Lung (tissue), 12 donors: ENCODE data around the gene METTL8. TPM values are rescaled to one million over a fixed set of nuclear protein-coding genes. Genes with fewer than 3 reads are reported as not detected.

Experiments
- ATAC-seq: fragments of 200-7000 bp; cut with Tn5 transposase; one replicate; pipeline ENCODE4 v1.9.1; 2020; ENCODE audit warnings: moderate number of reproducible peaks; ENCODE audit not compliant: insufficient read depth, low FRiP score
- DNase-seq, 3 donors: peaks; one replicate each; pipeline ENCODE4 v3.0.0-alpha.2; 2013 to 2017
- H3K27ac ChIP-seq, 2 donors: one replicate each; pipeline ENCODE4 v1.5.1; 2013; ENCODE audit warnings: mild to moderate bottlenecking in 2 of 2, moderate library complexity in 2 of 2, control low read depth in 1 of 2, inconsistent platforms in 1 of 2, low read depth in 1 of 2, low read length in 1 of 2
- H3K27me3 ChIP-seq, 3 donors: one replicate each; pipeline ENCODE4 v1.5.1; 2013; ENCODE audit warnings: low read length in 2 of 3; ENCODE audit not compliant: control insufficient read depth in 3 of 3, insufficient read depth in 3 of 3
- H3K36me3 ChIP-seq, 4 donors: one replicate each; pipeline ENCODE4 v1.5.1; 2013; ENCODE audit warnings: low read length in 4 of 4, mild to moderate bottlenecking in 1 of 4, moderate library complexity in 1 of 4; ENCODE audit not compliant: control insufficient read depth in 4 of 4, insufficient read depth in 4 of 4
- H3K4me1 ChIP-seq, 5 donors: one replicate each; pipeline ENCODE4 v1.5.1; 2013; ENCODE audit warnings: low read length in 5 of 5, mild to moderate bottlenecking in 2 of 5, moderate library complexity in 1 of 5; ENCODE audit not compliant: control insufficient read depth in 5 of 5, insufficient read depth in 5 of 5
- H3K4me3 ChIP-seq: one replicate; pipeline ENCODE4 v1.5.1; 2013; ENCODE audit warnings: mild to moderate bottlenecking, control low read depth, moderate library complexity
- H3K9ac ChIP-seq, 2 donors: one replicate each; pipeline ENCODE4 v1.5.1; 2013; ENCODE audit warnings: low read length in 2 of 2, control low read depth in 1 of 2; ENCODE audit not compliant: insufficient read depth in 1 of 2
- H3K9me3 ChIP-seq, 4 donors: one replicate each; pipeline ENCODE4 v1.5.1; 2013; ENCODE audit warnings: low read length in 3 of 4, mild to moderate bottlenecking in 1 of 4, moderate library complexity in 1 of 4; ENCODE audit not compliant: control insufficient read depth in 4 of 4, insufficient read depth in 3 of 4
- CTCF ChIP-seq: IDR thresholded peaks from 2 replicates; pipeline ENCODE4 v1.5.1; 2012; ENCODE audit warnings: mild to moderate bottlenecking; ENCODE audit errors: control extremely low read depth, extremely low read depth
- WGBS, 2 donors: extraction: QIAGEN DNeasy Blood & Tissue Kit; methylation state at CpG; one replicate each; pipeline ENCODE4 v1.1.7; 2013; 5-methylcytosine and 5-hydroxymethylcytosine counted together
- polyA plus RNA-seq, 2 donors: library from polyadenylated mRNA; stranded (reverse); fragments of 200-250 nt; gene quantifications; one replicate each; pipeline ENCODE4 v1.2.1, GENCODE V29; 2013
- total RNA-seq, 2 donors: library from RNA; depleted of rRNA in 1 of 2; stranded (reverse); fragments of >200 nt in 1 of 2; gene quantifications; one replicate each; pipeline ENCODE4 v1.2.1, GENCODE V29; 2014 to 2021
- donor health status: control.
- donor health status: control.
- donor health status: Bipolar disorder and iron deficiency.
- donor health status: healthy.
- donor health status: DM: yes; HTN: yes; CAD: no.

METTL8 gene
- total and polyA plus RNA-seq, 4 donors, result 4.9 to 9.3 (median 8.5) TPM

- Histone ChIP-seq H3K9me3 (no peaks in the 10 kb centered on the region), H3K4me3 (no peak overlapping the region), H3K9ac (no peak overlapping the region), H3K4me1 (peaks cover 0 to 6% (median 0%) of the 10 kb centered on the region in 5 donors), H3K27me3 (no peaks in the 10 kb centered on the region), H3K27ac (no peak overlapping the region), H3K36me3 (no peaks in the 10 kb centered on the region)
- no peak for DNase-seq
- TF ChIP-seq CTCF, result no peak
- ATAC-seq, result no peak
Measured at GRCh38 chr2:171410624-171411023, 23.2 kb downstream of the METTL8 start.

- Histone ChIP-seq H3K4me1 (peaks cover 0 to 6% (median 0%) of the 10 kb centered on the region in 5 donors), H3K9me3 (no peaks in the 10 kb centered on the region), H3K9ac (no peak overlapping the region), H3K36me3 (no peaks in the 10 kb centered on the region), H3K4me3 (no peak overlapping the region), H3K27me3 (no peaks in the 10 kb centered on the region), H3K27ac (no peak overlapping the region)
- ATAC-seq (no peak), DNase-seq (peak in 2 of 3 donors; percentile 18 to 26)
- 79 to 85% methylated on average over 4 of the region's 4 CpGs for WGBS, 2 donors
- TF ChIP-seq CTCF, result no peak
Measured at GRCh38 chr2:171410101-171410500, 23.7 kb downstream of the METTL8 start.

- TF ChIP-seq CTCF, result no peak
- WGBS, 2 donors, result 68 to 81% methylated on average over 8 of the region's 8 CpGs
- ATAC-seq (no peak), DNase-seq (no peak)
- H3K4me3 ChIP-seq, result no peak overlapping the region
- H3K4me1 ChIP-seq, result peaks cover 0 to 6% (median 0%) of the 10 kb centered on the region in 5 donors
- H3K9ac ChIP-seq, result no peak overlapping the region
- H3K27me3 ChIP-seq, result no peaks in the 10 kb centered on the region
- H3K27ac ChIP-seq, result no peak overlapping the region
- no peaks in the 10 kb centered on the region for H3K36me3 ChIP-seq
- H3K9me3 ChIP-seq, result no peaks in the 10 kb centered on the region
Measured at GRCh38 chr2:171409436-171409971, 24.3 kb downstream of the METTL8 start.

GRCh38 chr2:171407676-171408044, 26.1 kb downstream of the METTL8 start:
- DNase-seq (no peak), ATAC-seq (no peak)
- Histone ChIP-seq H3K4me1 (peaks cover 0 to 6% (median 0%) of the 10 kb centered on the region in 5 donors), H3K36me3 (no peaks in the 10 kb centered on the region), H3K9ac (no peak overlapping the region), H3K27ac (no peak overlapping the region), H3K27me3 (no peaks in the 10 kb centered on the region), H3K4me3 (no peak overlapping the region), H3K9me3 (no peaks in the 10 kb centered on the region)
- no peak for TF ChIP-seq CTCF
- 93 to 100% methylated on average over 1 of the region's 1 CpG for WGBS, 2 donors
